Epithelial cell of proximal tubule (primary cell): ENCODE measurements around the gene ATP1A4. TPM values are rescaled to one million over a fixed set of nuclear protein-coding genes. Genes with fewer than 3 reads are reported as not detected.

Experiments used
- DNase-seq: peaks from one replicate; pipeline ENCODE4 v3.0.0-alpha.2; 2011; ENCODE audit warnings: low read depth
- H3K4me3 ChIP-seq: 2 replicates; pipeline ENCODE4 v1.5.1; 2011; ENCODE audit warnings: low read depth, mild to moderate bottlenecking, low read length
- total RNA-seq: library from RNA; depleted of rRNA; stranded (reverse); fragments of >200 nt; gene quantifications from 2 replicates; pipeline ENCODE4 v1.2.3, GENCODE V29; 2015
- TF ChIP-seq, protein P1 (sequence below): conservative IDR thresholded peaks from 2 replicates; pipeline ENCODE4 v1.5.1; 2012; ENCODE audit warnings: low read depth, mild to moderate bottlenecking, low read length

The ATP1A4 gene
- total RNA-seq, 1 donor from 2014 or later: not detected

DNA sequence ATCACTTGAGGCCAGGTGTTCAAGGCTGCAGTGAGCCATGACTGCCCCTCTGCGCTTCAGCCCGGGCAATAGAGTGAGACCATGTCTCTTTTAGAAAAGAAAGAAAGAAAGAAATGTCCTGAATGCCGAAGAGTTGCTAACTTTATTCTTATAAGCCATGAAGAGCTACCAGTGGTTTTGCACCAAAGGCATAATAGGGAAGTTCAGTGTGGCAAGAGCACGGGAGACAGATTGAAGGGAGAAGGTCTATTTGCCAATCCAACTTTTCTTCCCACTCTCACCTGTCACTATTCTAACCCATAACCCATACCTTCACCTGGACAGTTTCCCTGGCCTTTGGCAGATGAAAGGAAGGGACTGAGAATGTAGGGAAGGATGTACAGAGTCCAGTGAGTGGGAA lies 49.4 kb downstream of the ATP1A4 start:
- DNase-seq: no peak
- TF ChIP-seq, protein P1, sequence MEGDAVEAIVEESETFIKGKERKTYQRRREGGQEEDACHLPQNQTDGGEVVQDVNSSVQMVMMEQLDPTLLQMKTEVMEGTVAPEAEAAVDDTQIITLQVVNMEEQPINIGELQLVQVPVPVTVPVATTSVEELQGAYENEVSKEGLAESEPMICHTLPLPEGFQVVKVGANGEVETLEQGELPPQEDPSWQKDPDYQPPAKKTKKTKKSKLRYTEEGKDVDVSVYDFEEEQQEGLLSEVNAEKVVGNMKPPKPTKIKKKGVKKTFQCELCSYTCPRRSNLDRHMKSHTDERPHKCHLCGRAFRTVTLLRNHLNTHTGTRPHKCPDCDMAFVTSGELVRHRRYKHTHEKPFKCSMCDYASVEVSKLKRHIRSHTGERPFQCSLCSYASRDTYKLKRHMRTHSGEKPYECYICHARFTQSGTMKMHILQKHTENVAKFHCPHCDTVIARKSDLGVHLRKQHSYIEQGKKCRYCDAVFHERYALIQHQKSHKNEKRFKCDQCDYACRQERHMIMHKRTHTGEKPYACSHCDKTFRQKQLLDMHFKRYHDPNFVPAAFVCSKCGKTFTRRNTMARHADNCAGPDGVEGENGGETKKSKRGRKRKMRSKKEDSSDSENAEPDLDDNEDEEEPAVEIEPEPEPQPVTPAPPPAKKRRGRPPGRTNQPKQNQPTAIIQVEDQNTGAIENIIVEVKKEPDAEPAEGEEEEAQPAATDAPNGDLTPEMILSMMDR: no peak
- no peak overlapping the region for H3K4me3 ChIP-seq

DNA sequence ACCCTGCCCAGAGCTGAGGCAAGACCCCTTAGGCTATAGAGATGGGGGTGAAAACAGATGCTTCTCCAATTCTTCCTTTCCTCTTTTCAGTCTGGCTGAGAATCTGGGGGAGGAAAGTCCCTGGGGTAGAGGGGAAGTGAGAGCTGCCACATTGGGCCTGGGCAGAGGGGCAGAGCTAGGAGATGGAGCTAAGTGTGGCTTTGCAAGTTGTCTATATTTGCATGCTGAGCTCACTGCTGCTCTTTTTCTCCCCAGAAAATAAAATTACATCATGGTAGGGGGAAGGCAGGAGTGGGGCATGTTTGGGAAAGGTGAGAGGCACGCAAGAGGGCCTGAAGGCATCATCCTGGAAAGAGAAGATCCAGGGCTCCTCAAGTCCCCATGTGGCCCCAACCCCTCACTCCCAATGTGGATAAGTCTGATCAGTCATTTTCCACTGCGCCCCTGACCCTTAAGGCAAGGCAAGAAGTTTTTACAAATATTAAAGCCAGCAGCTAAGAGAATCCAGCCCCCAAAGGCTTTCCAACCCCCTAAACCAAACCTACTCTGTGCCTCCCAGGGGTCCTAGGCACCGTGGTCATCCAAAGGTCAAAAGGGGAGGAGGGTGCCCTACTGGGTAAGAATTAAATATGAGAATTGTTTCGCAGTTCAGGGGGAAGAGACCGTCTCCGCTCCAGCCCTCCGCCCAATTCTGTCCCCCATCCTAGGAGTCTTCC lies 53.3 kb downstream of the ATP1A4 start:
- TF ChIP-seq, protein P1: no peak
- H3K4me3 ChIP-seq: peak overlapping the region; percentile 31
- no peak for DNase-seq

DNA sequence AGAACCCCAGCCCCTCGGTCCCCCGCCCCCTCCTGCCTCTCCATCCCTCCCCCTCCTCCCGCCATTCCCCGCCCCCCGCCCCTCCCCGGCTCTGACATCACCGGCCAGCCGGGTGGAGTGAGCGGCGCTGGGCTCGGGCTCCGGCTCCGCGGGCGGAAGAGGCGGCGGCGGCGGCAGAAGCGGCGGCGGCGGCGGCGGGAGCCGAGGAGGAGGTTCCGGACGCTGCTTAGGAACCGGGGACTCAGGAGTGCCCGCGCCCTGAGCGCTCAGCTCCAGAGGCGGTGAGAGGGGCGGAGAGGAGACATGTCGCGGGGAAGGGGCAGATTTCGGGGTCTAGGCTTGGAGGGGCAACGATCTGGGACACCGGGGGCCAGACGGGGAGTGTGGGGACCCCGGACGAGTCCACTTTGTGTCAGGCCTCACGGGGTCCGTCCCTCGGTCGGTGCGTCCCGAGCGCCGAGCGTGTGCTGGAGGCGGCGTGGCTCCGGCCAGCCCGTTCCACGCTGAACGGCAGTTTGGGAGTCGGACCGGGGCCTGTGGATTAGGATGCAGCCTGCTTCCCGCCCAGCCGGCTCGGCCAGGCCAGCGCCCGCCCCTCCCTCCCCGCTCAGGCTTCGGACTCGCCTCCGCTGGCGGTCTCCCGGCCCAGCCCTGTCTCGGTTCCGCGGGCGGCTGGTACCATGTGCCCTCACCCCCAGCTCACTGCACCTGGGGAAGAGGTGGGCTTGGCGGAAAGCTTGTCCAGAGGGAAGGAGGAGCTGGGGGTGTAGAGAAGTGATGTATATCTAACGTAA lies 54.0 kb downstream of the ATP1A4 start, which contains the start of gene PEA15:
PEA15 (plus strand) TSS at position 143 of the 794 bp plus-strand sequence. CDS start 6,161 bp downstream, outside the sequence.
- H3K4me3 ChIP-seq: peak within 1 kb of the TSS; percentile 99
- DNase-seq: no peak
- TF ChIP-seq, protein P1: no peak

DNA sequence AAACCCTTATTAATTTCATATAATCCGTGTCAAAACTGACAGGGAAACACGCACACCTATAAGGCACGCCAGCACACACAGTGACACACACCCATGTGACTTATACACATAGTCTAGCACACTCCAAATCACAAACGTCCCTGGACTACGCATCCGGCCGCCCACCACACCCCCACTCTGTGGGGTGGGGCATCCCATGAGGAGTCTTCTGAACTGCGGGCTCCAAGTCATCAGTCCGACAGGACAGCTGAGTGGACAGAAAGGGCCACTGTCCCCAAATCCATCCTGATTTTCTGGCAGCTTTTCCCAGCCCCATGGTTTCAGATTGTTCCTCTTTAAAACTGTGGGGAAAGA lies 54.6 kb downstream of the ATP1A4 start:
- TF ChIP-seq, protein P1: no peak
- H3K4me3 ChIP-seq: peak overlapping the region; percentile 99
- no peak for DNase-seq

DNA sequence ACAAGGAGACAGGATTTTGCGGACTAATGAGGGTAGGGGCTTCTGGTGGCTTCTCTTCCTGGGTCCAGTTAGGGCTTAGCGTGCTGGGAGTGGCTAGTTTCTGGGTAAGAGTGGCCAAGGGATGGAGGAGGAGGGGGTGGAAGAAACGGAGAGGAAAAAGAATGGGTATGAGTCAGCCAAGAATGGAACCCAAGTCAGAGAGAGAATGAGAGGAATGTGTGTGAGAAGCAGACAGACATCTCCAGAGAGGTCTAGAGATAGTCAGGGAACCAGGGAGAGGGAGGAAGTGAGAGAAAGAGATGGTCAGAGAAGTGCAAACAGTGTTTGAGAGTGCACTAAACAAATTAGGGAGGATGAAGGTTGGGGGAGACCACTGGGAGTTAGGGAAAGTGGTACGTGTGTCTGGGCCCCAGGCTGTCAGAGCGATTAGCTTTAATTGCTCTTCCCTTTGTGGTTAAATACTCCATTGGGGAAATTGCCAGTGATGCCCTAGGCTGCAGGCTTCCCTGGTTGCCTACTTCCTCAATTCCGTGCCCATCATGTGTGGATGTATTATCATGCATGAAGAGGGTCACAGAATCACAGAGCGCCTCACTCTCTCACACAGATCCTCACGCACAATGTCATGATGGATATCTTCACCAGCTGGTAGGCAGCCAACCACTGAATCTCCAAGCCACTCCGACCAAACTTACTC lies 55.2 kb downstream of the ATP1A4 start:
- peak overlapping the region; percentile 99 for H3K4me3 ChIP-seq
- DNase-seq: peak; percentile 62
- TF ChIP-seq, protein P1: no peak

DNA sequence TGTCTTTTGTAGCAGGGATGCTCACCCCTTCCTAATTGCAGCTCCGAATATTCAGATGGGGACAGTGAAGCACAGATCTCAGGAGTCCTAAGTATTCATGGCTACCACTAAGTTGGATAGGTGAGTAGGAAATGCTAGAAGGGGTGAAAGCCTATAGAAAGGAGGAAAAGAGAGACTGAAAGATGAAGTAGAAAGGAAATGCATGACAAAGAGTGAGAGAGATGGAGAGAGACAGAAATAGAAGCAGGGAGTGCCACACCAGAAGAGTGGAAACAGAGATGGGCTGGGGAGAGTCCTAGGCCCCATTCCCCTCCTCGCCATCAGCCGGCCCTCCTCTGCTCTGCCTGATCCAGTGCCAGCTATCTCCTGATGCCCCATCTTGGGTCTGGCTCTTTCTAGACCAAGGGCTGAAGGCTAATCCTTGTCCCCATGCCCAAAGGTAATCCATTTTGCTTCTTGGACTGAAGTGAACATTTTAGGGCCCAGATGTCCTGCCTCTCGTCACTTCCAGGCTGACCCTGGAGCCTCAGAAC lies 55.8 kb downstream of the ATP1A4 start:
- DNase-seq: no peak
- H3K4me3 ChIP-seq: no peak overlapping the region
- TF ChIP-seq, protein P1: no peak
